ENCODE data around the gene MRPS11.
"Not testable (repeated sequence)": the region's sequence is repeated elsewhere in the genome, so short reads cannot be mapped to it uniquely, and the experiment has no call there.

Gene MRPS11

GRCh38 chr15:88454867-88455810 lies 12.4 kb upstream of the MRPS11 start:
- peak; percentile 82 for DNase-seq (ENCODE audit: low spot score)

GRCh38 chr15:88456733-88457132 lies 10.8 kb upstream of the MRPS11 start:
- no peak for DNase-seq (ENCODE audit: low spot score)

GRCh38 chr15:88463870-88464532 lies 3.5 kb upstream of the MRPS11 start:
- no peak for DNase-seq (ENCODE audit: low spot score)

GRCh38 chr15:88465633-88466224 lies 1.8 kb upstream of the MRPS11 start:
- DNase-seq (ENCODE audit: low spot score): no peak

- peak; percentile 43 for DNase-seq (ENCODE audit: low spot score)
Observed at GRCh38 chr15:88467935-88468528, 524 bp downstream of the MRPS11 start.

- DNase-seq (ENCODE audit: low spot score): not testable (repeated sequence)
Observed at GRCh38 chr15:88468721-88469120, 1.2 kb downstream of the MRPS11 start.

- no peak for DNase-seq (ENCODE audit: low spot score)
Observed at GRCh38 chr15:88469321-88469720, 1.8 kb downstream of the MRPS11 start.

GRCh38 chr15:88470625-88471372 lies 3.3 kb downstream of the MRPS11 start:
- no peak for DNase-seq (ENCODE audit: low spot score)

- DNase-seq (ENCODE audit: low spot score): no peak
Observed at GRCh38 chr15:88472225-88472624, 4.7 kb downstream of the MRPS11 start.

GRCh38 chr15:88473661-88474293 lies 6.3 kb downstream of the MRPS11 start:
- DNase-seq (ENCODE audit: low spot score): not testable (repeated sequence)

GRCh38 chr15:88476635-88477060 lies 9.1 kb downstream of the MRPS11 start:
- peak; percentile 61 for DNase-seq (ENCODE audit: low spot score)

GRCh38 chr15:88477126-88477525 lies 9.6 kb downstream of the MRPS11 start:
- no peak for DNase-seq (ENCODE audit: low spot score)

GRCh38 chr15:88477904-88478303 lies 10.4 kb downstream of the MRPS11 start:
- DNase-seq (ENCODE audit: low spot score): no peak

GRCh38 chr15:88479169-88479568 lies 11.7 kb downstream of the MRPS11 start:
- DNase-seq (ENCODE audit: low spot score): no peak

- no peak for DNase-seq (ENCODE audit: low spot score)
Observed at GRCh38 chr15:88480981-88481380, 13.5 kb downstream of the MRPS11 start.

GRCh38 chr15:88482263-88482662 lies 14.8 kb downstream of the MRPS11 start:
- DNase-seq (ENCODE audit: low spot score): no peak

- peak; percentile 44 for DNase-seq (ENCODE audit: low spot score)
Observed at GRCh38 chr15:88484682-88485331, 17.3 kb downstream of the MRPS11 start.

- no peak for DNase-seq (ENCODE audit: low spot score)
Observed at GRCh38 chr15:88487178-88487795, 19.8 kb downstream of the MRPS11 start.

- no peak for DNase-seq (ENCODE audit: low spot score)
Observed at GRCh38 chr15:88487796-88488523, 20.5 kb downstream of the MRPS11 start.

All from iPS-NIHi11 (cell line).